Measurements from ENCODE around the gene ZNF335.

DNA sequence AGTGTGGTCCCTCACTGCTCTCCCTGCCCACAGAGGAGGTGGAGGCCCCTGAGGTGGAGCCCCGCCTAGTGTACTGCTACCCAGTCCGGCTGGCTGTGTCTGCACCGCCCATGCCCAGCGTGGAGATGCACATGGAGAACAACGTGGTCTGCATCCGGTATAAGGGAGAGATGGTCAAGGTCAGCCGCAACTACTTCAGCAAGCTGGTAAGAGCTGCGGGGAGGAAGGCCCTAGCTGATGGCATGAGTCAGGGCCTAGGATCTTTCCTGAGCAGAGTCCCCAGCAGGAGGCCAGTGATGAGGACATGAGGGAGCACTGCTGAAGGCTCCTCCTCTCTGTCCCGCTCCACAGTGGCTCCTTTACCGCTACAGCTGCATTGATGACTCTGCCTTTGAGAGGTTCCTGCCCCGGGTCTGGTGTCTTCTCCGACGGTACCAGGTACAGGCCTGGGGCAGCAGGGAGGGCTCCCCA is 26.3 kb downstream of the ZNF335 start:
- TF ChIP-seq EZH2 (IDR thresholded peaks at IDR 0.05; ENCODE audit: low read length, missing control alignments) = no peak
- TF ChIP-seq, protein P1, sequence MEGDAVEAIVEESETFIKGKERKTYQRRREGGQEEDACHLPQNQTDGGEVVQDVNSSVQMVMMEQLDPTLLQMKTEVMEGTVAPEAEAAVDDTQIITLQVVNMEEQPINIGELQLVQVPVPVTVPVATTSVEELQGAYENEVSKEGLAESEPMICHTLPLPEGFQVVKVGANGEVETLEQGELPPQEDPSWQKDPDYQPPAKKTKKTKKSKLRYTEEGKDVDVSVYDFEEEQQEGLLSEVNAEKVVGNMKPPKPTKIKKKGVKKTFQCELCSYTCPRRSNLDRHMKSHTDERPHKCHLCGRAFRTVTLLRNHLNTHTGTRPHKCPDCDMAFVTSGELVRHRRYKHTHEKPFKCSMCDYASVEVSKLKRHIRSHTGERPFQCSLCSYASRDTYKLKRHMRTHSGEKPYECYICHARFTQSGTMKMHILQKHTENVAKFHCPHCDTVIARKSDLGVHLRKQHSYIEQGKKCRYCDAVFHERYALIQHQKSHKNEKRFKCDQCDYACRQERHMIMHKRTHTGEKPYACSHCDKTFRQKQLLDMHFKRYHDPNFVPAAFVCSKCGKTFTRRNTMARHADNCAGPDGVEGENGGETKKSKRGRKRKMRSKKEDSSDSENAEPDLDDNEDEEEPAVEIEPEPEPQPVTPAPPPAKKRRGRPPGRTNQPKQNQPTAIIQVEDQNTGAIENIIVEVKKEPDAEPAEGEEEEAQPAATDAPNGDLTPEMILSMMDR (conservative IDR thresholded peaks at IDR 0.05 in 1 of 2, IDR thresholded peaks at IDR 0.05 in 1 of 2; ENCODE audit: low read depth in 1 of 2, low read length in 2 of 2) = no peak

All from fibroblast of lung (primary cell).